Stimulated activated CD4-positive, alpha-beta T cell treated with anti-CD3 and anti-CD28 coated beads, Interleukin-12 subunit alpha, Interleukin-12 subunit beta, amount 100 ng/mL, for 4 hours (primary cell): ENCODE data around the gene COX7C.

Source experiments
- DNase-seq: peaks from one replicate; pipeline ENCODE4 v3.0.0-alpha.2; 2020

The COX7C gene

DNA sequence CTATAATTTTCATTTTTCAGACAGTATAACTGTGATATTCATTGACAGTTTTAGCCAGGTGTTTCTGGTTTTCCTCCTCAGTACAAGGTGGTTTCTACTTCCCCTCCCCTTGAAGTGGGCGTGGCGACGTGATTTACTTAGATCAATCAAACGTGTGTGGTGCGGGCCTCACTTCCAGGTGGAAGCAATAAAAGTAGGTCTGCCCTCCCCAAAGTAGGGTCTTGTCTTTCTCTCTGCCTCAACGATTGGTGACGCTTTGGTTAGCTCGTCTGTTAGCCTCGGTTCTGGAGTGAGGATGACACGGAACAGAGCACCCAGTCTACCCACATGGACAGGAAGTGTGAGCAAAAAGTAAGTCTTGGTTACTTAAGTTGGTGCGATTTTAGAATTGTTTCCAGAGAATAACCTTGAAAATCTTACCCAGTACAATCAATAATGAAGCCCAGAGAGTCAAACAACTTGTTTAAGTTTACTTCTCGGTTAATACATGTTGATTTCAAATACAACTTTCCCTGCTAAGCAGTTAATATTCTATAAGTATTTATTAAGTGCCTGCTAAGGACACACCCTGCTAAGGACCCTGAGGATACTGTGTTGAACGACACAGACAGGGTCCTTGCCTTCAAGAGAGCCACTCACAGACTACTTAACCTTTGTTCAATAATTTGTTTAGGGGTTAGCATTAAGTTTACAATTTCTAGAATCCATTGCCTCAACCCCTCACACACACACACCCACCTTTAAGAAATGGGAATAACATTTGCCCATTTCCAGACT is 48.4 kb downstream of the COX7C start:
- no peak for DNase-seq

DNA sequence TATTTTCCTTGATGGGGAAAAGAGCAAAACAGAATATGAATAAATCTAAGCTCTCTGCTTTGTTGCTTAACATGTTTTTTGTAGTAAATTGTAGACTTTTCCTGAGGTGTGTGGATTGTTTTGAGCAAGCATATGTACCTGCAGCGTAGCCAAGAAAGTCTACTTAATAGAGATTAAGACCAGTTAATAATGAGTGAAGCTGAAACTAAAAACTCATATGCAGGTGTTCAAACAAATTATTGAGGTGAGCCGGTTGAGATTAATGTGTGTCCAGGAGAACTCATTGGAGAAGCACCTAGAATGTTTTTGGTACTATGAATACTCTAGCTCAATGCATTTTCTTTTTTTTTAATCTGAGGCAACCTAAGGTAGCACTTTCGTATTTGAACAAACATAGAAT is 49.2 kb downstream of the COX7C start:
- DNase-seq: no peak
